Keratinocyte (primary cell): Measurements from ENCODE around the gene SNX11. TPM values are rescaled to one million over a fixed set of nuclear protein-coding genes. Genes with fewer than 3 reads are reported as not detected.

Experiments used
- DNase-seq: peaks from one replicate; pipeline ENCODE4 v3.0.0-alpha.2; 2011; ENCODE audit warnings: low read depth, missing footprints, low spot score
- FAIRE-seq: peaks from 2 replicates; lab custom pipeline; 2011; peaks lifted over from hg19 to GRCh38; lab: Jason Lieb, UNC
- H2AFZ ChIP-seq: 2 replicates; pipeline ENCODE4 v1.6.0; 2012; ENCODE audit warnings: low read length, control low read depth, inconsistent platforms; ENCODE audit not compliant: control insufficient read depth
- H3K27ac ChIP-seq: 2 replicates; pipeline ENCODE4 v1.5.1; 2011; ENCODE audit warnings: low read length; ENCODE audit not compliant: control insufficient read depth, insufficient read depth
- H3K27me3 ChIP-seq: 3 replicates; pipeline ENCODE4 v1.6.0; 2011; ENCODE audit warnings: low read length; ENCODE audit not compliant: control insufficient read depth, insufficient read depth; ENCODE audit errors: extremely low read depth
- H3K36me3 ChIP-seq, 2 experiments: 2 replicates in 1 of 2; 3 replicates in 1 of 2; pipeline ENCODE4 v1.5.1; 2011; ENCODE audit warnings: low read length in 2 of 2, mild to moderate bottlenecking in 1 of 2; ENCODE audit not compliant: control insufficient read depth in 2 of 2, insufficient read depth in 2 of 2; ENCODE audit errors: extremely low read depth in 1 of 2
- H3K4me1 ChIP-seq: 3 replicates; pipeline ENCODE4 v1.5.1; 2011; ENCODE audit warnings: low read length; ENCODE audit not compliant: control insufficient read depth, insufficient read depth; ENCODE audit errors: extremely low read depth
- H3K4me2 ChIP-seq: 3 replicates; pipeline ENCODE4 v1.6.0; 2011; ENCODE audit warnings: low read depth, low read length; ENCODE audit not compliant: control insufficient read depth, insufficient read depth; ENCODE audit errors: extremely low read depth
- H3K4me3 ChIP-seq, 3 experiments: fragments of 200-600 bp in 1 of 3; sonication (generic) in 1 of 3; 2 replicates in 2 of 3; 3 replicates in 1 of 3; pipeline ENCODE4 v1.5.1; 2011 to 2016; ENCODE audit warnings: low read length in 3 of 3, mild to moderate bottlenecking in 3 of 3, control low read depth in 2 of 3, inconsistent platforms in 1 of 3, low read depth in 1 of 3, mixed read lengths in 1 of 3, mixed run types in 1 of 3, moderate library complexity in 1 of 3; ENCODE audit not compliant: control insufficient read depth in 2 of 3, insufficient read depth in 2 of 3; ENCODE audit errors: extremely low read depth in 1 of 3
- H3K79me2 ChIP-seq: 2 replicates; pipeline ENCODE4 v1.6.0; 2012; ENCODE audit warnings: low read length; ENCODE audit not compliant: control insufficient read depth, insufficient read depth
- H3K9ac ChIP-seq: 3 replicates; pipeline ENCODE4 v1.6.0; 2011; ENCODE audit warnings: low read length; ENCODE audit not compliant: control insufficient read depth, insufficient read depth; ENCODE audit errors: extremely low read depth
- H3K9me1 ChIP-seq: 3 replicates; pipeline ENCODE4 v1.6.0; 2011; ENCODE audit warnings: low read length; ENCODE audit not compliant: control insufficient read depth, insufficient read depth; ENCODE audit errors: extremely low read depth
- H3K9me3 ChIP-seq: 2 replicates; pipeline ENCODE4 v1.5.1; 2012; ENCODE audit warnings: low read depth, low read length; ENCODE audit not compliant: control insufficient read depth
- H4K20me1 ChIP-seq: 3 replicates; pipeline ENCODE4 v1.6.0; 2011; ENCODE audit warnings: low read length; ENCODE audit not compliant: control insufficient read depth, insufficient read depth; ENCODE audit errors: extremely low read depth
- EZH2 ChIP-seq: IDR thresholded peaks from one replicate; pipeline ENCODE4 v1.6.1; 2012; ENCODE audit warnings: inconsistent platforms, mild to moderate bottlenecking, low read length, moderate library complexity
- dilution Hi-C: fragments of 300-500 bp; cut with MboI; formaldehyde crosslinking; loops from one replicate; pipeline ENCODE4 v1.7.0; 2020; ENCODE audit warnings: low sequenced_read_pairs; ENCODE audit not compliant: extremely low pct_ligation_motif_present
- polyA plus RNA-seq, 5 experiments: library from polyadenylated mRNA; depleted of rRNA in 3 of 5; stranded (reverse) in 3 of 5; stranded (forward) in 1 of 5; unstranded in 1 of 5; fragments of >200 nt; gene quantifications; 1 replicate in 1 of 5; 2 replicates in 3 of 5; 3 replicates in 1 of 5; pipeline versions ENCODE4 v1.2.1 to v1.2.3, GENCODE V29; 2011 to 2012; ENCODE audit warnings: missing spikeins in 2 of 5, low read depth in 1 of 5, low replicate concordance in 1 of 5
- TF ChIP-seq, protein P1 (sequence below), 3 experiments: IDR thresholded peaks in 1 of 3; conservative IDR thresholded peaks in 1 of 3; optimal IDR thresholded peaks in 1 of 3; 2 replicates in 2 of 3; 3 replicates in 1 of 3; pipeline versions ENCODE3 to v1.5.1; 2011; ENCODE audit warnings: low read length in 3 of 3, mild to moderate bottlenecking in 3 of 3, moderate library complexity in 2 of 3, control low read depth in 1 of 3, inconsistent platforms in 1 of 3; ENCODE audit not compliant: insufficient read depth in 2 of 3; ENCODE audit errors: extremely low read depth in 1 of 3

SNX11 gene
- polyA plus RNA-seq, 1 donor (not counting 4 experiments of a cell fraction or from before 2014, with no cell fraction given): 21.0 TPM

DNA sequence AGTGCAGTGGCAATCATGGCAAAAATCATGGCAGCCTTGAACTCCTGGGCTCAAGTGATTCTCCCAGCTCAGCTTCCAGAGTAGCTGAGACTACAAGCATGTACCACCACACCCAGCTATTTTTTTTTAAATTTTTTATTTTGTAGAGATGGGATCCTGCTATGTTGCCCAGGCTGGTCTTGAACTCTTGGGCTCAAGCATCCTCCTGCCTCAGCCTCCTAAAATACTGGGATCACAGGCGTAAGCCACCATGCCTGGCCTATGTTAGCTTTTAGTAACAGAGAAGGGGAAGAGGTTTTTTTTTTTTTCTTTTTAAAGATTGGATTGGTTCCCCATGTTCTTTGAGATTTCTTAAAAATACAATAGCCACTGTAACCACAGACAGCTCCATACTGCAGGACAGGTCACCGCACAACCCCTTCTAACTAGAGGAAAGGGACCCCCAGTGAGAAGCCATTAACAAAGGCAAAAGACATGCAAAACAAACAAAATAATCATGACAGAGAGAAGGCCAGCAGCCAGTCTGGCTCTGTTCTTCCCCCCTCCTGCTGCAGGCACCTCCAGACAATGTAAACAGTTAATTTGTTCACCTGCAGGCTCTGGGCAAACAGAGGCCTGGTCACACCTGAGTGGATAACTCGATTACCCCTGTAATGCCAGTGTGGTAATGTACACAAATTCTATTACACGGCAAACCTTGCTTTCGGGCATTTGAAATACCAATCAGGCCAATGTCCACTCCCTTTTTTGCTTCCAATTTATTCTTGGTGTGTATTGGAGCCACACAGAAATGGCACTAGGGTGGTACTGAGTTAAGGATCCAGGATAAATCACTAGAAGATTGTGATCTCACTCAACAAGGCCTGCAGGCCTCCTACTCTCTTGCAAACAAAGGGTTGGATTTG, 52.9 kb downstream of the SNX11 start:
- no peak for TF ChIP-seq EZH2
- TF ChIP-seq, protein P1, sequence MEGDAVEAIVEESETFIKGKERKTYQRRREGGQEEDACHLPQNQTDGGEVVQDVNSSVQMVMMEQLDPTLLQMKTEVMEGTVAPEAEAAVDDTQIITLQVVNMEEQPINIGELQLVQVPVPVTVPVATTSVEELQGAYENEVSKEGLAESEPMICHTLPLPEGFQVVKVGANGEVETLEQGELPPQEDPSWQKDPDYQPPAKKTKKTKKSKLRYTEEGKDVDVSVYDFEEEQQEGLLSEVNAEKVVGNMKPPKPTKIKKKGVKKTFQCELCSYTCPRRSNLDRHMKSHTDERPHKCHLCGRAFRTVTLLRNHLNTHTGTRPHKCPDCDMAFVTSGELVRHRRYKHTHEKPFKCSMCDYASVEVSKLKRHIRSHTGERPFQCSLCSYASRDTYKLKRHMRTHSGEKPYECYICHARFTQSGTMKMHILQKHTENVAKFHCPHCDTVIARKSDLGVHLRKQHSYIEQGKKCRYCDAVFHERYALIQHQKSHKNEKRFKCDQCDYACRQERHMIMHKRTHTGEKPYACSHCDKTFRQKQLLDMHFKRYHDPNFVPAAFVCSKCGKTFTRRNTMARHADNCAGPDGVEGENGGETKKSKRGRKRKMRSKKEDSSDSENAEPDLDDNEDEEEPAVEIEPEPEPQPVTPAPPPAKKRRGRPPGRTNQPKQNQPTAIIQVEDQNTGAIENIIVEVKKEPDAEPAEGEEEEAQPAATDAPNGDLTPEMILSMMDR (optimal IDR thresholded peaks at IDR 0.05 in 1 of 3, IDR thresholded peaks at IDR 0.05 in 1 of 3, conservative IDR thresholded peaks at IDR 0.05 in 1 of 3; ENCODE audit: extremely low read depth in 1 of 3, insufficient read depth in 2 of 3, low read length in 3 of 3): no peak

DNA sequence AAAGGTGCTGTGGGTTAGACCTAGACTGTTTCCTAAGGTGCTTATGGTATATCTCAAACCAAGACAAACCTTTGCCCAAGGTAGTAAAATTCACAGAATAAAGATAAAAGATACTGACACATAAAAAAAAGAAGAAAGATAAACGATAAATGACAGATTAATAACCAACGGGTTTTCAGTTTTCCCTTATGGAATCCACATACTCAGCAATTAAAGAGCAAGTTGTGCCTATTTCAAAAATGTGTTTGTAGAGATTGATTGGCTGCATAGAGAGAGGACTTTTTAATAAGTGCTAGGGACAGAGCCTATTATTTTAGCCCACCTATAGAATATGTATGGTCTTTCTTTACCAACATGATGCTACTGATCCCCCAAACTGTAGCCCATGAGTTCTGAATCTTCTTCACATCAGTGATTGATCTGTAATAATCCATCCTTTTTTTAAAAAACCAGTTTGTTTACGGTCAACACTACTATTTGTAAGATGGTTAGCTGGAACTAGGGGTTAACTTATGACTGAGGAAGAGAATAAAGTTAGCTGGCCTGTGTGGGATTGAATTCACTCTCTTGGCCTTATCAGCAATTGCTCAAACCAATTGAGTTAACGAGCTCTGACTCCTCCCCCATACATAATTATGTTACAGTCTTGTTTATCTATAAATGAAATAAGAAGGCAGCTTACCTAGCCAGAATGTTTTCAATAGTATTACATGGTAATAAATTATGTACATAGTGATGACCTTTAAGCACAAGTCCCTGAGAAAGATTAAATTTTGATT, 53.8 kb downstream of the SNX11 start:
- H3K36me3 ChIP-seq: no peaks in the 10 kb centered on the region
- no peak overlapping the region for H3K9ac ChIP-seq
- peaks cover 2% of the 10 kb centered on the region for H3K4me1 ChIP-seq
- no peak overlapping the region for H2AFZ ChIP-seq
- DNase-seq (no peak), FAIRE-seq (no peak)
- H3K4me2 ChIP-seq: no peak overlapping the region
- H3K27ac ChIP-seq: no peak overlapping the region
- no peaks in the 10 kb centered on the region for H4K20me1 ChIP-seq
- no peaks in the 10 kb centered on the region for H3K9me3 ChIP-seq
- dilution Hi-C loops: no loop called here
- H3K27me3 ChIP-seq: peaks cover 1% of the 10 kb centered on the region
- TF ChIP-seq, protein P1 (optimal IDR thresholded peaks at IDR 0.05 in 1 of 3, IDR thresholded peaks at IDR 0.05 in 1 of 3, conservative IDR thresholded peaks at IDR 0.05 in 1 of 3; ENCODE audit: extremely low read depth in 1 of 3, insufficient read depth in 2 of 3, low read length in 3 of 3): no peak
- no peak for TF ChIP-seq EZH2
- H3K79me2 ChIP-seq: no peaks in the 10 kb centered on the region
- H3K9me1 ChIP-seq: no peaks in the 10 kb centered on the region
- no peak overlapping the region for H3K4me3 ChIP-seq

More for the DNA sequence above, 52.9 kb downstream of the SNX11 start:
- H3K4me1 ChIP-seq: peaks cover 2% of the 10 kb centered on the region
- H3K27me3 ChIP-seq: peaks cover 9% of the 10 kb centered on the region
- H3K9me3 ChIP-seq: no peaks in the 10 kb centered on the region
- no peaks in the 10 kb centered on the region for H4K20me1 ChIP-seq
- no peaks in the 10 kb centered on the region for H3K36me3 ChIP-seq
- no peak for DNase-seq
- FAIRE-seq: no peak
- H3K9me1 ChIP-seq: no peaks in the 10 kb centered on the region
- no peak overlapping the region for H3K4me3 ChIP-seq
- H2AFZ ChIP-seq: no peak overlapping the region
- dilution Hi-C loops: no loop called here
- H3K27ac ChIP-seq: no peak overlapping the region
- no peak overlapping the region for H3K4me2 ChIP-seq
- H3K79me2 ChIP-seq: no peaks in the 10 kb centered on the region
- H3K9ac ChIP-seq: no peak overlapping the region
